Effector memory CD8-positive, alpha-beta T cell (primary cell): ENCODE results near the gene MORC4.
A peak's percentile ranks its signal among the peaks of the same experiment; 100 is the strongest.
"Not testable (repeated sequence)": the region's sequence is repeated elsewhere in the genome, so short reads cannot be mapped to it uniquely, and the experiment has no call there.

ENCODE experiments used
- ATAC-seq: fragments of 150-1000 bp; cut with Tn5 transposase; replicated peaks from 2 replicates; pipeline ENCODE4 v1.10.0; 2021; ENCODE audit warnings: mild to moderate bottlenecking, moderate library complexity
- DNase-seq, 3 experiments: peaks; one replicate each; pipeline ENCODE4 v3.0.0; 2021
- H3K27ac Mint-ChIP-seq, 2 donors: one replicate each; pipeline ENCODE4 v1.8.0; 2022; ENCODE audit warnings: mild to moderate bottlenecking in 2 of 2, mixed read lengths in 2 of 2, moderate library complexity in 2 of 2
- H3K27me3 Mint-ChIP-seq, 2 donors: one replicate each; pipeline ENCODE4 v1.8.0; 2022; ENCODE audit warnings: mixed read lengths in 2 of 2
- H3K36me3 Mint-ChIP-seq: one replicate; pipeline ENCODE4 v1.8.0; 2022; ENCODE audit warnings: mild to moderate bottlenecking, moderate library complexity, mixed read lengths; ENCODE audit not compliant: insufficient read depth
- H3K4me1 Mint-ChIP-seq, 2 donors: one replicate each; pipeline ENCODE4 v1.8.0; 2022; ENCODE audit warnings: low read depth in 2 of 2, mixed read lengths in 2 of 2
- H3K4me3 Mint-ChIP-seq, 2 donors: one replicate each; pipeline ENCODE4 v1.8.0; 2022; ENCODE audit warnings: mild to moderate bottlenecking in 2 of 2, mixed read lengths in 2 of 2, moderate library complexity in 2 of 2
- H3K9me3 Mint-ChIP-seq, 2 donors: one replicate each; pipeline ENCODE4 v1.8.0; 2022; ENCODE audit warnings: mixed read lengths in 2 of 2

The MORC4 gene

DNA sequence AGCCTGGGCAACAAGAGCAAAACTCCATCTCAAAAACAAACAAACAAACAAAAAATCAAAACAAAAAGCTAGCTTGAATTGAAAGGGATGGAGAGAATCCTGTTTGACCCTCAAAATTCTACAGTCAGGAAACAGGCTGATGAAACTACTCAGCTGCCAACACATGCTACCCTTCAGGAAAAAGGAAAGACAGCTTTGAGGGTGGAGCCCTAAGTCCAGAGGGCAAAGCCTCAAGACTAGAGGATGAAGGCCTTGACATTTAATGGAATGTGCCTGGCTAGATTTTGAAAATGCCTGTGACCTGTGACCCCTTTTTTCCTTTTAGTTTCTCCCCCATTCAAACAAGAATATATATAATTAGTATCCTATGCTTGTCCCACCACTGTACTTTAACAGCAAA, 27.1 kb downstream of the MORC4 start:
- Mint-ChIP-seq H3K4me3 (no peak overlapping the region), H3K27me3 (no peaks in the 10 kb centered on the region), H3K27ac (no peak overlapping the region), H3K9me3 (no peaks in the 10 kb centered on the region), H3K36me3 (peaks cover 8% of the 10 kb centered on the region), H3K4me1 (no peaks in the 10 kb centered on the region)
- no peak for ATAC-seq
- DNase-seq, result no peak

DNA sequence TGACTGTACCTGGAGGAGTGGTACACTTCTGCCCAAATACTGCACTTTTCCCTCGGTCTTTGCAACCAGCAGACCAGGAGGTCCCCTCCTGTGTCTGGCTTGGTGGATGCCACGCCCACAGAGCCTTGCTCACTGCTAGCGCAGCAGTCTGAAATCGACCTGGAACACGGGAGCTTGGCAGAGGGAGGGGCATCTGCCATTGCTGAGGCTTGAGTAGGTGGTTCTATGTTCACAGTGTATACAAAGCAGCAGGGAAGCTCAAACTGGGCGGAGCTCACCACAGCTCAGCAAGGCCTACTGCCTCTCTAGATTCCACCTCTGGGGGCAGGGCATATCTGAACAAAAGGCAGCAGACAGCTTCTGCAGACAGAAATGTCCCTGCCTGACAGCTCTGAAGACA, 33.5 kb downstream of the MORC4 start:
- H3K4me1 Mint-ChIP-seq, H3K27ac Mint-ChIP-seq, ATAC-seq, H3K36me3 Mint-ChIP-seq, DNase-seq, H3K9me3 Mint-ChIP-seq, H3K4me3 Mint-ChIP-seq, H3K27me3 Mint-ChIP-seq: not testable (repeated sequence)

DNA sequence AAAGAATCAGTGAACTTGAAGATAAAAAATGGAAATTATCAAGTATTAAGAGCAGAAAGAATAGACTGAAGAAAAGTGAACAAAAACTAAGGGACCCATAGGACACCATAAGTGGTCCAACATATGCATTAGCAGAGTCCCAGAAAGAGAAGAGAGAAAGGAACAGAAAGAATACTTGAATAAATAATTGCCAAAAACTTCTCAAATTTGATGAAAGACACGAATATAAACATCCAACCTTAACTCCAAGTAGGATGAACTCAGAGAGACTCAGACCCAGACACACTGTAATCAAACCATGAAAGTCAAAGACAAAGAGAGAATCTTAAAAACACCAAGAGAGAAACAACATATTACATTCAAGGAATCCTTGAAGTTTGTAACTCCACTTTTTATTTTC, 35.7 kb downstream of the MORC4 start:
- peaks cover 3% of the 10 kb centered on the region for H3K36me3 Mint-ChIP-seq
- no peak overlapping the region for H3K4me3 Mint-ChIP-seq
- H3K27ac Mint-ChIP-seq, result peak overlapping the region in 1 of 2 donors; percentile 77
- H3K27me3 Mint-ChIP-seq, result no peaks in the 10 kb centered on the region
- H3K4me1 Mint-ChIP-seq, result peaks cover 0 to 5% of the 10 kb centered on the region in 2 donors
- ATAC-seq (no peak), DNase-seq (no peak)
- H3K9me3 Mint-ChIP-seq, result no peaks in the 10 kb centered on the region

DNA sequence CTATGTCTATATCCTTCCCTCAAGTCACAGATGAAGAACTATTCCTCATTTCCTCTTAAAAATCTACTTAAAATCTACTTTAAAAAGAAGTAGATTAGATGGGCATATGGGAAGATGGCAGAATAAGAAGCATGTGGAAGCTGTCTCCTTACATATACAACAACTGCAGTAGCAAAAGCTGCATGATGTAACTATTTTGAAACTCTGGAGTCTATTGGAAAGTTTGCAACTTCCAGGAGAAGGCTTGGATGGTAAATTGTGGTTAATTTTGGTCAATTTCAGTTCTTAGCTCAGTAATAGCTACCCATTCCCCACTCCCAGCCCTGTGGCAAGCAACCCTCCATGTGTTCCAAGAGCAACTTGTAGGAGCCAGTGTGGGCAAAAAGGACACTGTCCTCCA, 36.9 kb downstream of the MORC4 start:
- Mint-ChIP-seq H3K4me3 (no peak overlapping the region), H3K36me3 (no peaks in the 10 kb centered on the region), H3K27me3 (no peaks in the 10 kb centered on the region), H3K4me1 (peaks cover 0 to 5% of the 10 kb centered on the region in 2 donors), H3K27ac (no peak overlapping the region), H3K9me3 (no peaks in the 10 kb centered on the region)
- DNase-seq, result no peak
- no peak for ATAC-seq

DNA sequence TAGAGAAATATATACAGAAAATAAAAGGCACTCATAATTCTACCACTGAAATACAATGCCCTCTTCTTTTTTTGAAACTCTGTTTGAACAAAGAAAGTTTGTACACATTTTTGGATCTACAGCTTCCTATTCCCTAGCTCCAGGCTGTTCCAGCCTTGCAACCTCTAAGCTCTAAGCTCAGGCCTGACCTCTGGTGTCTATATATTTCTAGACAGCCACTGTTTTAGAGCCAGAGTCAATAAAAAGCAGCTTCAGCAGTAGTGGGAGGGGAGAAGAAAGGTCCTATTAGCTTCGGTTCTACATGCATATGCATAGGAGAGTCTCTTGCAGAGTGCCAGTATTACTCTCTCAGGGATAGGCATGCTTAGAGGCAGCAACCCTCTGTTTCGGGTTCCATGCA, 40.1 kb downstream of the MORC4 start:
- no peak overlapping the region for H3K27ac Mint-ChIP-seq
- H3K9me3 Mint-ChIP-seq, result no peaks in the 10 kb centered on the region
- H3K4me1 Mint-ChIP-seq, result no peaks in the 10 kb centered on the region
- no peak for ATAC-seq
- H3K27me3 Mint-ChIP-seq, result no peaks in the 10 kb centered on the region
- no peaks in the 10 kb centered on the region for H3K36me3 Mint-ChIP-seq
- DNase-seq, result no peak
- no peak overlapping the region for H3K4me3 Mint-ChIP-seq

DNA sequence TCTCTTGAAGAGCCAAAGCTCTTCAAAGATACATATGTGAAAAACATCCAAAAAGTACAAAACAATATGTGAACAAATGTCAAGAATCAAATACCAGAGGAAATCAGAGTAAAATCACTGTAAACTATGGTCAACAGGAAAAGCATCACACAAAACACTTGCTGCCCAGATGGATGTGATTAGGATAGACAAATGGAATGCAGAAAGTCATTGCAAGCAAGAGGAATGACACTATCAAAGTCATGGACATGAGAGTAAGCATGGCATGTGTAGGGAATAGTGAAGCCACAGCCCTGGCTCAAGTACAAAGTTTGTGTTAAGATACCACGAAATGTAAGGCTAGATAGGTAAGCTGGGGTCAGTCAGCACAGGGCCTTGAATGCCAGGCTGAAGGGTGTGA, 42.2 kb downstream of the MORC4 start:
- Mint-ChIP-seq H3K27ac (no peak overlapping the region), H3K27me3 (no peaks in the 10 kb centered on the region), H3K36me3 (peaks cover 7% of the 10 kb centered on the region), H3K4me3 (no peak overlapping the region), H3K9me3 (no peaks in the 10 kb centered on the region), H3K4me1 (no peaks in the 10 kb centered on the region)
- ATAC-seq (no peak), DNase-seq (no peak)

DNA sequence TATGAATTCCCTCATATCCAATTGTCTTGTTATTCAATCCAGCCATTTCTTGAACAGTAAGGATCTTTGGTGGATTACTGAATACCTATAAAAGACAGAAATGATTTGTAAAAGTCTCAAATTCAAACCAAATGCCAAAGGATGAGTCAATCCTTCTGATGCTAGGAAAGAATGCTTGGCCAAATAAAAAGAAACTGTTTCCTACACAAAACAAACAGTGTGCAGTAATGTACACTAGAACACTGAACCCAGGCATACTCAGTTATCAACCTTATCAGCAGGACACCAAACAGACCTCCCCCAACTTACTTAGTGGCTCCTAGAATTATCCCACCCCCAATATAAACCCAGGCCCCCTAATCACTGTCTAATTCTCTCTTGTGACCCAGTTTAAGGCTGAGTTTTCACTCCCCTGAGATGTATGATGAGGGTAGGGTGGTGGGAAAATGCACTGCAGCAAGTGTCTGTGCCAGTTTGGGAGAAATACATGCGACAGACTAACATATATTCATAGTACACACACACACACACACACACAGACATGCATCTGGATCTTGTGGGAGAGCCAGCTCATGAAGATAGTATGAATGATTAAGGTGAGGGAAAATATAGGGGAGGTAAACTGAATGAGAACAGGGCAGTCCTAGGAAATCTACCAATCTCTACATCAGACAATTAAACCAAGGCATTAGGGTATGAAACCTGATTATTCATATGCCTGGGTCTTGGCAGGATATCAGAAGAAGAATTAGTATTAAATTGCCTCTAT, 44.8 kb downstream of the MORC4 start:
- DNase-seq (no peak), ATAC-seq (no peak)
- no peaks in the 10 kb centered on the region for H3K9me3 Mint-ChIP-seq
- H3K4me3 Mint-ChIP-seq, result no peak overlapping the region
- H3K36me3 Mint-ChIP-seq, result peaks cover 7% of the 10 kb centered on the region
- no peak overlapping the region for H3K27ac Mint-ChIP-seq
- H3K27me3 Mint-ChIP-seq, result no peaks in the 10 kb centered on the region
- no peaks in the 10 kb centered on the region for H3K4me1 Mint-ChIP-seq

DNA sequence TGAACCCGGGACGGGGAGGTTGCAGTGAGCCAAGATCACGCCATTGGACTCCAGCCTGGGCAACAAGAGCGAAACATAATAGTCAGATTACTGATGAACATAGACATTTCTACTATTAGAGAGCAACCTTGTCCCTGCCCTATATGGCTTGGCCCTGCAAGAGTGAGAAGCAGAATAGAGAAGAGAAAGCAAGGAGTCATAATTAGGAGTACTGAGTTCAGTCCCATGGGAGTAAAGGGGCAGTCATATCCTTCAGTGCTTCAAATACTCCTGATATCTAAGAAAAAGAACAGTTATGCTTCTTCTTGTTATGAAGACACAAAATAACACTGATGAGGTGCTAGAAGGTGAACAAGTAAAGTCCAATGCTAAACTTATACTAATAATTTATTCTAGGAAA, 46.0 kb downstream of the MORC4 start:
- Mint-ChIP-seq H3K4me3 (no peak overlapping the region), H3K36me3 (peaks cover 8% of the 10 kb centered on the region), H3K27me3 (no peaks in the 10 kb centered on the region), H3K27ac (no peak overlapping the region), H3K9me3 (no peaks in the 10 kb centered on the region), H3K4me1 (no peaks in the 10 kb centered on the region)
- no peak for ATAC-seq
- no peak for DNase-seq

DNA sequence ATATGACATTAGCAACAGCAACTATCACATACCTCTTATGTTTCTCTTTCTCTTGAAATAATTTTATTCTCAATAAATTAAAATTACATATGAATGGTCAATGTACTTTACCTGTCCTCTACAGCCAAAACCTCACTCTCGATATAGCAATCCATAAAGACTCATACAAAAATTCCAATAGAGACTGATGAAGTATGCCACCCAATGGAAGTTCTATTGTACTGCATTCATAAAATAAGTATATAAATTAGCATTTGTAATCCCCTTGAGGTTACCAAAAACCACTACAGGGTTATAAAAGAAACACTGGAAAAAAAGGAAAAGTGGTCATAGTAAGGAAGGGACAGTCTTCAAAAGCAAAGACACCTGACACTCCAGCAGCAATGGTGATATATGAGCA, 47.0 kb downstream of the MORC4 start:
- no peak overlapping the region for H3K27ac Mint-ChIP-seq
- peaks cover 11% of the 10 kb centered on the region for H3K36me3 Mint-ChIP-seq
- ATAC-seq (no peak), DNase-seq (no peak)
- no peaks in the 10 kb centered on the region for H3K9me3 Mint-ChIP-seq
- H3K27me3 Mint-ChIP-seq, result no peaks in the 10 kb centered on the region
- no peaks in the 10 kb centered on the region for H3K4me1 Mint-ChIP-seq
- H3K4me3 Mint-ChIP-seq, result no peak overlapping the region

DNA sequence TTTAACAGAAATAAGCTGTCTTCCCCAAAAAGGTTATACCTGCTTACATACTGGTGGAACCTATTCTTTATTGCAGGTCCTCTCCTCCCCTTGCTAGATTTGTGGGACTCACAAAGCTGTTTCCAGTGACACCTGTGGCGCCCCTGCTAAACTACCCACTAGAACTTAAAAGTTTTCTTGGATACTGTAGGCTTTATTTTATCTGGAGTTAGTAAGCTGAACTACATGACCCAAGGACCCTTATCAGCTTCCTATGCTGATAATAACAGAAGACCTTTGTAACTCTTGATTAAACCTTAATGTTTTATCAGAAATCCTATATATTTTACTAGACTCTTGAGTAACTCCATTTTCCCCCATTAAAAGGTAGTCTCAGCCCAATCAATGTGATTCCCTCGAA, 47.5 kb downstream of the MORC4 start:
- no peaks in the 10 kb centered on the region for H3K27me3 Mint-ChIP-seq
- H3K4me3 Mint-ChIP-seq, result no peak overlapping the region
- H3K4me1 Mint-ChIP-seq, result no peaks in the 10 kb centered on the region
- peaks cover 11% of the 10 kb centered on the region for H3K36me3 Mint-ChIP-seq
- H3K27ac Mint-ChIP-seq, result no peak overlapping the region
- no peaks in the 10 kb centered on the region for H3K9me3 Mint-ChIP-seq
- ATAC-seq (no peak), DNase-seq (no peak)

DNA sequence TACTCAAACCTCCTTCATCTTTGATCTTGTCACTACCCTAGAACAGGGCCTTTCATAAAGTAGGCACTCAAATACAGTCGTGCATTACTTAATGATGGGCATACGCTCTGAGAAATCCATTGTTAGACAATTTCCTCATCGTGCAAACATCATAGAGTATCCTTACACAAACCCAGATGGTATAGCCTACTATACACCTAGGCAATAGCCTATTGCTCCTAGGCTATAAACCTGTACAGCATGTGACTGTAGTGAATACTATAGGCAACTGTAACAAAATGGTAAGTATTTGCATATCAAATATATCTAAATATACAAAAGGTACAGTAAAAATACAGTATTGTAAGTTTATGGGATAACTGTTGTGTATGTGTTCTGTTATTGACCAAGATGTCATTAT, 47.9 kb downstream of the MORC4 start:
- H3K36me3 Mint-ChIP-seq, result peaks cover 12% of the 10 kb centered on the region
- DNase-seq, result no peak
- no peaks in the 10 kb centered on the region for H3K27me3 Mint-ChIP-seq
- H3K4me1 Mint-ChIP-seq, result no peaks in the 10 kb centered on the region
- H3K27ac Mint-ChIP-seq, result no peak overlapping the region
- ATAC-seq, result no peak
- H3K9me3 Mint-ChIP-seq, result no peaks in the 10 kb centered on the region
- H3K4me3 Mint-ChIP-seq, result no peak overlapping the region

DNA sequence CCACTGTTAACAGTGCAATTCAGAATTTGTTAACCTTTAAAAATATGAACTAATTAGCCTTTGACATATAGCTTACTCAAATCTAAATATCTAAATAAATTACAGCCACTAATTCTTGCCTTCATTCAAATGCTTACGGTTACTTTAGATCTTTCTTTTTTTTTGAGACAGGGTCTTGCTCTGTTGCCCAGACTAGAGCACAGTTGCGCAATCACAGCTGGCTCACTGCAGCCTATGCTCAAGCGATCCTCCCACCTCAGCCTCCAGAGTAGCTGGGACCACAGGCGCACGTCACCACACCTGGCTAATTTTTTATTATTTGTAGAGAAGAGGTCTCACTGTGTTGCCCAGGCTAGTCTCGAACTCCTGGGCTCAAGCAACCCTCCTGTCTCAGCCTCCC, 48.8 kb downstream of the MORC4 start:
- Mint-ChIP-seq H3K36me3 (peaks cover 13% of the 10 kb centered on the region), H3K4me1 (no peaks in the 10 kb centered on the region), H3K4me3 (no peak overlapping the region), H3K27me3 (no peaks in the 10 kb centered on the region), H3K27ac (no peak overlapping the region), H3K9me3 (no peaks in the 10 kb centered on the region)
- no peak for ATAC-seq
- no peak for DNase-seq

DNA sequence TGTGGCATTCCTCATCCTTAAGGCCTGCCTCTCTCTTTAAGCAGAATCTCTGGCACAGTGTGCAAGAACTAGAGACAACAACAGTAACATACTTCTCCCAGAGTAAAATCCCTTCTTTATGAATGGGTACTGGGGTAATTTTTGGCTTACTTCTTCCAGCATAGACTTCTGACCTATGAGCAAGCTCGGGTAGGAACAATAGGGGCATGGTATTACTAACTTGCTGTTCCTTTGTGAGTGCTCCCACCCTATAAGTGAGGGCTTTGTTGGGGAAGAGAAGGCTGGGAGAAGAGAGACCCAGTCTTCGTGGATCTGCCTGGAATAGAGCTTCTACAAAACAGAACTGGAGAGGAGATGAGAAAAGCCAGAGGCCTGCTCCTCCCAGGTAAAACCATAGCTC, 49.6 kb downstream of the MORC4 start:
- Mint-ChIP-seq H3K4me3 (no peak overlapping the region), H3K27me3 (no peaks in the 10 kb centered on the region), H3K27ac (no peak overlapping the region), H3K9me3 (no peaks in the 10 kb centered on the region), H3K36me3 (peaks cover 13% of the 10 kb centered on the region), H3K4me1 (no peaks in the 10 kb centered on the region)
- DNase-seq (no peak), ATAC-seq (no peak)

DNA sequence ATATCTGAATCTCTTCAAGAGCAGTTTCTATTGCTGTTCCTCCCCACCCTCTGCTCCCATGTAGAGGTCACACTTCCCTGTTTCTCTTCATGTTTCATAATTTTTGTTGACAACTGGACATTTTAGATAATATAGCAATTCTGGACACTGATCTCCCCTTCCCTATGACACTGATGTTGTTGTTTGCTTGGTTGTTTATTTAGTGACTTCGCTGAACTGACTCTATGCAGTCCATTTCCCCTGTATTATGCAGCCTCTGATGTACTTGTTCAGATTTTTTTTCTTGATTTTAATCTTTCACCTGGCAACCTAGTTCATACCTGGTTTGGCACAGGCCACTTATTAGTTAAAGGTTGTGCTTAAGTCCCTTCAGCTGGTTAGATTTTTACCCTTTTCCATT, 50.6 kb downstream of the MORC4 start:
- no peak for ATAC-seq
- H3K36me3 Mint-ChIP-seq, result peaks cover 13% of the 10 kb centered on the region
- no peak overlapping the region for H3K27ac Mint-ChIP-seq
- no peak overlapping the region for H3K4me3 Mint-ChIP-seq
- H3K9me3 Mint-ChIP-seq, result no peaks in the 10 kb centered on the region
- H3K4me1 Mint-ChIP-seq, result no peaks in the 10 kb centered on the region
- no peak for DNase-seq
- no peaks in the 10 kb centered on the region for H3K27me3 Mint-ChIP-seq

DNA sequence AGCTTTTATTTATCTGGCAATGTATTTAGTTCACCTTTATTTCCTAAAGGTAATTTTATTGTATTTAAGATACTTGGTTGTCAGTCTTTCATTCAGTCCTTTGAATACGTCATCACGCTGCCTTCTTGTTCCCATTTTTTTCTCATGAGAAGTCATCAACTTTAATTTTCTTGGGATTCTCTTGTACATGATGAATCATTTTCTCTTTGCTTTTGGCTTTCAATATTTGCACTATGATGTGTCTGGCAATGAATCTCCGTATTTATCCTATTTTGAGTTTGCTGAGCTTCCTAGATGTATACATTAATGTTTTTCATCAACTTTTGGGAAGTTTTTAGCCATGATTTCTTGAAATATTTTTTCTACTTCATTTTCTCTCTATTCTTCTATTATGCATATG, 51.4 kb downstream of the MORC4 start:
- no peak for DNase-seq
- Mint-ChIP-seq H3K27me3 (no peaks in the 10 kb centered on the region), H3K4me3 (no peak overlapping the region), H3K27ac (no peak overlapping the region), H3K9me3 (no peaks in the 10 kb centered on the region), H3K4me1 (no peaks in the 10 kb centered on the region), H3K36me3 (peaks cover 9% of the 10 kb centered on the region)
- ATAC-seq, result no peak
